C4-2B (cell line): ENCODE measurements around the gene ABL2.

Source experiments
- ZFX ChIP-seq: fragments of 450-650 bp; IDR thresholded peaks from 2 replicates; pipeline ENCODE4 v1.6.1; 2017
- TF ChIP-seq, protein P1 (sequence below): fragments of 450-650 bp; conservative IDR thresholded peaks from 2 replicates; pipeline ENCODE4 v1.5.1; 2017; ENCODE audit warnings: mild to moderate bottlenecking

DNA sequence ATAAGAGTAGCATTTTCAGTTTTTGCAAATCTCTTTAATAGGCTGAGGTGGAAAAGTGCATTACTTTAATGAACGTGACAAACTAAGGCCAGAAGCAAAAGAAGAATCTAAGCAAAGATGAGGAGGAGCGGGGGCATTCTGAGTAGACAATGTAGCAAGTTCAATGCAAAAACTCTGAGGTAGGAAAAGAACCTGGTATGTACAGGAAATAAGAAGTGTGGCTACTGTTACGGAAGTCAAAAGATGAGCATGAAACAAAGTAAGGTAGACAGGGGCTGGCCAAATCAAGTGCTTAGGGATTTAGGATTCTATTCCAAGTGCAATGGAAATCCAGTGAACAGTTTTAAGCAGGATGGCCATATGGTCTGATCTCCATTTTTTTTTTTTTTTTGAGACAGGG lies 84.0 kb downstream of the ABL2 start:
- TF ChIP-seq, protein P1, sequence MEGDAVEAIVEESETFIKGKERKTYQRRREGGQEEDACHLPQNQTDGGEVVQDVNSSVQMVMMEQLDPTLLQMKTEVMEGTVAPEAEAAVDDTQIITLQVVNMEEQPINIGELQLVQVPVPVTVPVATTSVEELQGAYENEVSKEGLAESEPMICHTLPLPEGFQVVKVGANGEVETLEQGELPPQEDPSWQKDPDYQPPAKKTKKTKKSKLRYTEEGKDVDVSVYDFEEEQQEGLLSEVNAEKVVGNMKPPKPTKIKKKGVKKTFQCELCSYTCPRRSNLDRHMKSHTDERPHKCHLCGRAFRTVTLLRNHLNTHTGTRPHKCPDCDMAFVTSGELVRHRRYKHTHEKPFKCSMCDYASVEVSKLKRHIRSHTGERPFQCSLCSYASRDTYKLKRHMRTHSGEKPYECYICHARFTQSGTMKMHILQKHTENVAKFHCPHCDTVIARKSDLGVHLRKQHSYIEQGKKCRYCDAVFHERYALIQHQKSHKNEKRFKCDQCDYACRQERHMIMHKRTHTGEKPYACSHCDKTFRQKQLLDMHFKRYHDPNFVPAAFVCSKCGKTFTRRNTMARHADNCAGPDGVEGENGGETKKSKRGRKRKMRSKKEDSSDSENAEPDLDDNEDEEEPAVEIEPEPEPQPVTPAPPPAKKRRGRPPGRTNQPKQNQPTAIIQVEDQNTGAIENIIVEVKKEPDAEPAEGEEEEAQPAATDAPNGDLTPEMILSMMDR = no peak
- no peak for TF ChIP-seq ZFX
